ENCODE data around the gene DARS2. TPM values are rescaled to one million over a fixed set of nuclear protein-coding genes. Genes with fewer than 3 reads are reported as not detected.
A peak's percentile ranks its signal among the peaks of the same experiment; 100 is the strongest.

DARS2 gene
- total RNA-seq, 1 experiment from 2014 or later, result 25.6 TPM

GRCh38 chr1:173823781-173824314 is 625 bp upstream of the DARS2 start:
- peak; percentile 57 for ATAC-seq
- Histone ChIP-seq H3K4me2 (ENCODE audit: low read length) (peak overlapping the region; percentile 94), H3K9ac (ENCODE audit: low read length) (peak overlapping the region; percentile 93), H2AFZ (ENCODE audit: low read depth, low read length, poor library complexity, severe bottlenecking) (peak overlapping the region; percentile 33), H3K79me2 (ENCODE audit: insufficient read depth, low read length) (peaks cover 52% of the 10 kb centered on the region), H3K27ac (ENCODE audit: low read depth, low read length) (peak overlapping the region; percentile 82), H3K36me3 (ENCODE audit: control insufficient read depth in 1 of 2, insufficient read depth in 2 of 2, low read length in 2 of 2) (peaks cover 0 to 3% of the 10 kb centered on the region in 2 experiments; a peak in 2 of 4 replicates), H3K27me3 (ENCODE audit: insufficient read depth, low read length) (no peaks in the 10 kb centered on the region), H3K9me2 (ENCODE audit: insufficient read depth) (no peaks in the 10 kb centered on the region), H3K4me1 (ENCODE audit: control insufficient read depth in 1 of 2, insufficient read depth in 2 of 2, low read length in 2 of 2) (peaks cover 2 to 7% of the 10 kb centered on the region in 2 experiments; a peak in 2 of 4 replicates), H4K20me1 (ENCODE audit: insufficient read depth) (no peaks in the 10 kb centered on the region), H3K9me3 (ENCODE audit: control insufficient read depth in 1 of 2, insufficient read depth in 1 of 2, low read depth in 1 of 2, low read length in 2 of 2) (no peaks in the 10 kb centered on the region), H3K4me3 (replicated peaks in 1 of 2; ENCODE audit: low read depth in 1 of 2, low read length in 2 of 2) (peak overlapping the region; percentile 96 to 97)
- RAD21 ChIA-PET (ENCODE audit: low non-redundant PET in 1 of 2, low total read pairs in 2 of 2, uncharacterized antibody in 2 of 2, unreplicated experiment in 2 of 2), result interaction anchor here in 1 of 2 experiments (1.2 kb wide), 1 partner anchor 394 kb away, joined by 4 read pairs; no protein-coding TSS in a partner anchor
- BruUV-seq (replicated peaks), result TSS peak; percentile 73
- DNase-seq (ENCODE audit: low read depth, low spot score), result no peak
- intact Hi-C loops (cut with micrococcal nuclease), result loop anchor here (1.0 to 10.0 kb wide), 5 partner anchors 52 to 1079 kb away; partner anchors contain the start of genes KLHL20 and PRDX6
- CTCF ChIA-PET, result interaction anchor here (0.7 to 1.8 kb wide), 3 partner anchors 19 to 404 kb away, joined by 3 to 7 read pairs (median 3); no protein-coding TSS in a partner anchor
- TF ChIP-seq SRF (IDR thresholded peaks at IDR 0.05; ENCODE audit: low read depth) (no peak), ZFX (IDR thresholded peaks at IDR 0.05) (0 out of 2 replicates have a peak, but pooled peaks have one; percentile 29)
- POLR2A ChIA-PET, result interaction anchor here (0.5 to 1.5 kb wide), 4 partner anchors 9 to 394 kb away, joined by 3 to 4 read pairs (median 4); partner anchors contain the start of gene KLHL20

GRCh38 chr1:173827611-173828010 is 3.1 kb downstream of the DARS2 start:
- H3K4me1 ChIP-seq (ENCODE audit: control insufficient read depth in 1 of 2, insufficient read depth in 2 of 2, low read length in 2 of 2), result peaks cover 2 to 7% of the 10 kb centered on the region in 2 experiments; a peak in 2 of 4 replicates
- TF ChIP-seq REST (IDR thresholded peaks at IDR 0.05; ENCODE audit: low read depth), result no peak
- TF ChIP-seq CBX3 (IDR thresholded peaks at IDR 0.05; ENCODE audit: low read depth), result no peak
- TF ChIP-seq ZBTB33 (IDR thresholded peaks at IDR 0.05; ENCODE audit: extremely low read depth, insufficient replicate concordance, low read length), result no peak
- no peak for TF ChIP-seq EGR1 (IDR thresholded peaks at IDR 0.05; ENCODE audit: low read depth)
- TF ChIP-seq EZH2 (IDR thresholded peaks at IDR 0.05), result no peak
- no peak for TF ChIP-seq POLR2A (IDR thresholded peaks at IDR 0.05; ENCODE audit: borderline replicate concordance, extremely low read depth, insufficient read depth, insufficient read length)
- ATAC-seq (no peak), DNase-seq (ENCODE audit: low read depth, low spot score) (no peak)
- H3K36me3 ChIP-seq (ENCODE audit: control insufficient read depth in 1 of 2, insufficient read depth in 2 of 2, low read length in 2 of 2), result peaks cover 0 to 2% of the 10 kb centered on the region in 2 experiments; a peak in 1 of 4 replicates
- no peak overlapping the region for H3K27ac ChIP-seq (ENCODE audit: low read depth, low read length)
- no peaks in the 10 kb centered on the region for H4K20me1 ChIP-seq (ENCODE audit: insufficient read depth)
- ChIA-PET POLR2A (no interaction called here), RAD21 (ENCODE audit: low non-redundant PET in 1 of 2, low total read pairs in 2 of 2, uncharacterized antibody in 2 of 2, unreplicated experiment in 2 of 2) (no interaction called here), CTCF (no interaction called here)
- H2AFZ ChIP-seq (ENCODE audit: low read depth, low read length, poor library complexity, severe bottlenecking), result no peak overlapping the region
- H3K4me3 ChIP-seq (replicated peaks in 1 of 2; ENCODE audit: low read depth in 1 of 2, low read length in 2 of 2), result no peak overlapping the region
- no TSS peak for BruUV-seq (replicated peaks)
- no peak overlapping the region for H3K4me2 ChIP-seq (ENCODE audit: low read length)
- H3K9ac ChIP-seq (ENCODE audit: low read length), result no peak overlapping the region
- peaks cover 14% of the 10 kb centered on the region for H3K79me2 ChIP-seq (ENCODE audit: insufficient read depth, low read length)
- no peaks in the 10 kb centered on the region for H3K27me3 ChIP-seq (ENCODE audit: insufficient read depth, low read length)
- no peaks in the 10 kb centered on the region for H3K9me2 ChIP-seq (ENCODE audit: insufficient read depth)
- H3K9me3 ChIP-seq (ENCODE audit: control insufficient read depth in 1 of 2, insufficient read depth in 1 of 2, low read depth in 1 of 2, low read length in 2 of 2), result no peaks in the 10 kb centered on the region
- intact Hi-C loops (cut with micrococcal nuclease), result loop anchor here (10.0 kb wide), 1 partner anchor 113 kb away; the partner anchor contains the start of gene KLHL20

All from HCT116 (cell line).